ENCODE measurements around the gene SORCS3.

SORCS3 gene

GRCh38 chr10:104735757-104736391 is 94.8 kb downstream of the SORCS3 start:
- Histone ChIP-seq H4K20me1 (ENCODE audit: insufficient read depth, low read length, poor library complexity, severe bottlenecking) (no peaks in the 10 kb centered on the region), H3K4me1 (ENCODE audit: insufficient read depth, low read length, poor library complexity, severe bottlenecking) (no peaks in the 10 kb centered on the region), H3K9ac (ENCODE audit: low read depth, low read length, poor library complexity, severe bottlenecking) (no peak overlapping the region), H3K4me2 (ENCODE audit: low read depth, low read length, poor library complexity, severe bottlenecking) (no peak overlapping the region), H2AFZ (ENCODE audit: low read length) (no peak overlapping the region), H3K4me3 (ENCODE audit: low read length, poor library complexity, severe bottlenecking) (no peak overlapping the region), H3K36me3 (ENCODE audit: insufficient read depth, low read length) (no peaks in the 10 kb centered on the region), H3F3A (ENCODE audit: low read depth) (no peaks in the 10 kb centered on the region), H3K27me3 (ENCODE audit: insufficient read depth, low read length, poor library complexity, severe bottlenecking) (no peaks in the 10 kb centered on the region), H3K79me2 (ENCODE audit: insufficient read depth, low read length) (no peaks in the 10 kb centered on the region), H3K9me2 (replicated peaks; ENCODE audit: low read depth, low read length) (no peaks in the 10 kb centered on the region), H3K9me3 (ENCODE audit: insufficient read depth, low read depth, low read length) (no peaks in the 10 kb centered on the region)
- TF ChIP-seq CTCF (conservative IDR thresholded peaks at IDR 0.05; ENCODE audit: low read length) (no peak), EZH2phosphoT487 (IDR thresholded peaks at IDR 0.05; ENCODE audit: borderline replicate concordance) (no peak)

GRCh38 chr10:104741127-104741526 is 100.0 kb downstream of the SORCS3 start:
- Histone ChIP-seq H3K4me2 (ENCODE audit: low read depth, low read length, poor library complexity, severe bottlenecking) (no peak overlapping the region), H3F3A (ENCODE audit: low read depth) (no peaks in the 10 kb centered on the region), H3K4me3 (ENCODE audit: low read length, poor library complexity, severe bottlenecking) (no peak overlapping the region), H3K9ac (ENCODE audit: low read depth, low read length, poor library complexity, severe bottlenecking) (no peak overlapping the region), H3K4me1 (ENCODE audit: insufficient read depth, low read length, poor library complexity, severe bottlenecking) (no peaks in the 10 kb centered on the region), H3K9me3 (ENCODE audit: insufficient read depth, low read depth, low read length) (no peaks in the 10 kb centered on the region), H2AFZ (ENCODE audit: low read length) (no peak overlapping the region), H3K79me2 (ENCODE audit: insufficient read depth, low read length) (no peaks in the 10 kb centered on the region), H3K36me3 (ENCODE audit: insufficient read depth, low read length) (no peaks in the 10 kb centered on the region), H4K20me1 (ENCODE audit: insufficient read depth, low read length, poor library complexity, severe bottlenecking) (no peaks in the 10 kb centered on the region), H3K27me3 (ENCODE audit: insufficient read depth, low read length, poor library complexity, severe bottlenecking) (no peaks in the 10 kb centered on the region), H3K9me2 (replicated peaks; ENCODE audit: low read depth, low read length) (no peaks in the 10 kb centered on the region)
- TF ChIP-seq EZH2phosphoT487 (IDR thresholded peaks at IDR 0.05; ENCODE audit: borderline replicate concordance) (no peak), CTCF (conservative IDR thresholded peaks at IDR 0.05; ENCODE audit: low read length) (no peak)

GRCh38 chr10:104744052-104744451 is 103.0 kb downstream of the SORCS3 start:
- no peaks in the 10 kb centered on the region for H4K20me1 ChIP-seq (ENCODE audit: insufficient read depth, low read length, poor library complexity, severe bottlenecking)
- no peak overlapping the region for H2AFZ ChIP-seq (ENCODE audit: low read length)
- H3F3A ChIP-seq (ENCODE audit: low read depth): no peaks in the 10 kb centered on the region
- no peak overlapping the region for H3K4me2 ChIP-seq (ENCODE audit: low read depth, low read length, poor library complexity, severe bottlenecking)
- no peaks in the 10 kb centered on the region for H3K36me3 ChIP-seq (ENCODE audit: insufficient read depth, low read length)
- no peaks in the 10 kb centered on the region for H3K27me3 ChIP-seq (ENCODE audit: insufficient read depth, low read length, poor library complexity, severe bottlenecking)
- no peak overlapping the region for H3K4me3 ChIP-seq (ENCODE audit: low read length, poor library complexity, severe bottlenecking)
- H3K9me2 ChIP-seq (replicated peaks; ENCODE audit: low read depth, low read length): no peaks in the 10 kb centered on the region
- H3K4me1 ChIP-seq (ENCODE audit: insufficient read depth, low read length, poor library complexity, severe bottlenecking): no peaks in the 10 kb centered on the region
- no peaks in the 10 kb centered on the region for H3K9me3 ChIP-seq (ENCODE audit: insufficient read depth, low read depth, low read length)
- H3K79me2 ChIP-seq (ENCODE audit: insufficient read depth, low read length): no peaks in the 10 kb centered on the region
- TF ChIP-seq EZH2phosphoT487 (IDR thresholded peaks at IDR 0.05; ENCODE audit: borderline replicate concordance) (no peak), CTCF (conservative IDR thresholded peaks at IDR 0.05; ENCODE audit: low read length) (no peak)
- no peak overlapping the region for H3K9ac ChIP-seq (ENCODE audit: low read depth, low read length, poor library complexity, severe bottlenecking)

Measured in Loucy (cell line).